ENCODE data around the gene CLMN. TPM values are rescaled to one million over a fixed set of nuclear protein-coding genes. Genes with fewer than 3 reads are reported as not detected.

The CLMN gene
- total and polyA plus RNA-seq, 2 experiments from 2014 or later, result 3.2 to 5.7 TPM

- no peak for TF ChIP-seq EZH2 (IDR thresholded peaks at IDR 0.05; ENCODE audit: low read depth, unreplicated experiment)
- no peak for TF ChIP-seq ZNF331 (CRISPR knock-in tag; IDR thresholded peaks at IDR 0.05; ENCODE audit: low read depth)
- no peak for TF ChIP-seq ZNF114 (CRISPR knock-in tag; IDR thresholded peaks at IDR 0.05)
- no peak for TF ChIP-seq JUNB (IDR thresholded peaks at IDR 0.05; ENCODE audit: unreplicated experiment)
- TF ChIP-seq CREB1 (CRISPR knock-in tag; IDR thresholded peaks at IDR 0.05; ENCODE audit: low read depth), result no peak
- TF ChIP-seq, protein P1, sequence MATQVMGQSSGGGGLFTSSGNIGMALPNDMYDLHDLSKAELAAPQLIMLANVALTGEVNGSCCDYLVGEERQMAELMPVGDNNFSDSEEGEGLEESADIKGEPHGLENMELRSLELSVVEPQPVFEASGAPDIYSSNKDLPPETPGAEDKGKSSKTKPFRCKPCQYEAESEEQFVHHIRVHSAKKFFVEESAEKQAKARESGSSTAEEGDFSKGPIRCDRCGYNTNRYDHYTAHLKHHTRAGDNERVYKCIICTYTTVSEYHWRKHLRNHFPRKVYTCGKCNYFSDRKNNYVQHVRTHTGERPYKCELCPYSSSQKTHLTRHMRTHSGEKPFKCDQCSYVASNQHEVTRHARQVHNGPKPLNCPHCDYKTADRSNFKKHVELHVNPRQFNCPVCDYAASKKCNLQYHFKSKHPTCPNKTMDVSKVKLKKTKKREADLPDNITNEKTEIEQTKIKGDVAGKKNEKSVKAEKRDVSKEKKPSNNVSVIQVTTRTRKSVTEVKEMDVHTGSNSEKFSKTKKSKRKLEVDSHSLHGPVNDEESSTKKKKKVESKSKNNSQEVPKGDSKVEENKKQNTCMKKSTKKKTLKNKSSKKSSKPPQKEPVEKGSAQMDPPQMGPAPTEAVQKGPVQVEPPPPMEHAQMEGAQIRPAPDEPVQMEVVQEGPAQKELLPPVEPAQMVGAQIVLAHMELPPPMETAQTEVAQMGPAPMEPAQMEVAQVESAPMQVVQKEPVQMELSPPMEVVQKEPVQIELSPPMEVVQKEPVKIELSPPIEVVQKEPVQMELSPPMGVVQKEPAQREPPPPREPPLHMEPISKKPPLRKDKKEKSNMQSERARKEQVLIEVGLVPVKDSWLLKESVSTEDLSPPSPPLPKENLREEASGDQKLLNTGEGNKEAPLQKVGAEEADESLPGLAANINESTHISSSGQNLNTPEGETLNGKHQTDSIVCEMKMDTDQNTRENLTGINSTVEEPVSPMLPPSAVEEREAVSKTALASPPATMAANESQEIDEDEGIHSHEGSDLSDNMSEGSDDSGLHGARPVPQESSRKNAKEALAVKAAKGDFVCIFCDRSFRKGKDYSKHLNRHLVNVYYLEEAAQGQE (IDR thresholded peaks at IDR 0.05; ENCODE audit: unreplicated experiment), result no peak
- TF ChIP-seq, protein P2, sequence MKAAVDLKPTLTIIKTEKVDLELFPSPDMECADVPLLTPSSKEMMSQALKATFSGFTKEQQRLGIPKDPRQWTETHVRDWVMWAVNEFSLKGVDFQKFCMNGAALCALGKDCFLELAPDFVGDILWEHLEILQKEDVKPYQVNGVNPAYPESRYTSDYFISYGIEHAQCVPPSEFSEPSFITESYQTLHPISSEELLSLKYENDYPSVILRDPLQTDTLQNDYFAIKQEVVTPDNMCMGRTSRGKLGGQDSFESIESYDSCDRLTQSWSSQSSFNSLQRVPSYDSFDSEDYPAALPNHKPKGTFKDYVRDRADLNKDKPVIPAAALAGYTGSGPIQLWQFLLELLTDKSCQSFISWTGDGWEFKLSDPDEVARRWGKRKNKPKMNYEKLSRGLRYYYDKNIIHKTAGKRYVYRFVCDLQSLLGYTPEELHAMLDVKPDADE (IDR thresholded peaks at IDR 0.05), result no peak
- no peak for TF ChIP-seq NANOG (IDR thresholded peaks at IDR 0.05; ENCODE audit: borderline replicate concordance)
Measured at GRCh38 chr14:95305940-95306339, 13.8 kb downstream of the CLMN start (continued).

DNA sequence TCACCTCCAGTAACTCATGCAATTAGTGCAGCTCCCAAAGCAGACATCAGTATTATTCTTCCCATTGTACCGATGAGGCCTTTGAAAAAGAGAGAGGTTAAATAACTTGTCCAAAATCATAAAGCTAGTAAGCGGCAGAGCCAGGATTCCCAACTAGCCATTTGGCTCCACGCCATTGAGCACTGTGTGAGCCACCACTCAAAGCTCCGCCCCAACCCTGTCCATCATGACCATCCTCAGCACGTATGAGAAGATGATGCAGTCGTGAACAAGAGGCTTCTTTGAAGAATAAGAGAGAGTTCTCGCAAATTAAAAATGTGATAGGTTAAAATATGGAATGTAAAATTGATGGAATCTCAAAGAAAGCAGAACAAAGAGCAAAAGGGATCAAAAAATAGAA lies 14.6 kb downstream of the CLMN start:
- peaks cover under 1% of the 10 kb centered on the region; the same call in 1 of the 3 replicates for H3K9me3 Mint-ChIP-seq
- TF ChIP-seq, protein P1 (IDR thresholded peaks at IDR 0.05; ENCODE audit: unreplicated experiment), result no peak
- TF ChIP-seq EZH2 (IDR thresholded peaks at IDR 0.05; ENCODE audit: low read depth, unreplicated experiment), result no peak
- TF ChIP-seq CREB1 (CRISPR knock-in tag; IDR thresholded peaks at IDR 0.05; ENCODE audit: low read depth), result no peak
- no peak for TF ChIP-seq JUNB (IDR thresholded peaks at IDR 0.05; ENCODE audit: unreplicated experiment)
- no peak for TF ChIP-seq POLR2AphosphoS5 (IDR thresholded peaks at IDR 0.05; ENCODE audit: low read depth)
- no peak for TF ChIP-seq NANOG (IDR thresholded peaks at IDR 0.05; ENCODE audit: borderline replicate concordance)
- TF ChIP-seq ZNF331 (CRISPR knock-in tag; IDR thresholded peaks at IDR 0.05; ENCODE audit: low read depth), result no peak
- TF ChIP-seq, protein P3, sequence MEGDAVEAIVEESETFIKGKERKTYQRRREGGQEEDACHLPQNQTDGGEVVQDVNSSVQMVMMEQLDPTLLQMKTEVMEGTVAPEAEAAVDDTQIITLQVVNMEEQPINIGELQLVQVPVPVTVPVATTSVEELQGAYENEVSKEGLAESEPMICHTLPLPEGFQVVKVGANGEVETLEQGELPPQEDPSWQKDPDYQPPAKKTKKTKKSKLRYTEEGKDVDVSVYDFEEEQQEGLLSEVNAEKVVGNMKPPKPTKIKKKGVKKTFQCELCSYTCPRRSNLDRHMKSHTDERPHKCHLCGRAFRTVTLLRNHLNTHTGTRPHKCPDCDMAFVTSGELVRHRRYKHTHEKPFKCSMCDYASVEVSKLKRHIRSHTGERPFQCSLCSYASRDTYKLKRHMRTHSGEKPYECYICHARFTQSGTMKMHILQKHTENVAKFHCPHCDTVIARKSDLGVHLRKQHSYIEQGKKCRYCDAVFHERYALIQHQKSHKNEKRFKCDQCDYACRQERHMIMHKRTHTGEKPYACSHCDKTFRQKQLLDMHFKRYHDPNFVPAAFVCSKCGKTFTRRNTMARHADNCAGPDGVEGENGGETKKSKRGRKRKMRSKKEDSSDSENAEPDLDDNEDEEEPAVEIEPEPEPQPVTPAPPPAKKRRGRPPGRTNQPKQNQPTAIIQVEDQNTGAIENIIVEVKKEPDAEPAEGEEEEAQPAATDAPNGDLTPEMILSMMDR (conservative IDR thresholded peaks at IDR 0.05; ENCODE audit: low read depth in 2 of 2), result no peak
- no peak for TF ChIP-seq STAT1 (IDR thresholded peaks at IDR 0.05; ENCODE audit: unreplicated experiment)
- no peak for TF ChIP-seq EZH2phosphoT487 (IDR thresholded peaks at IDR 0.05; ENCODE audit: unreplicated experiment)
- no peak for TF ChIP-seq ZNF114 (CRISPR knock-in tag; IDR thresholded peaks at IDR 0.05)
- TF ChIP-seq, protein P2 (IDR thresholded peaks at IDR 0.05), result no peak

More for the DNA sequence above, 14.6 kb downstream of the CLMN start:
- Mint-ChIP-seq H3K27me3 (ENCODE audit: insufficient read depth, low read depth, poor library complexity) (peaks cover 11% of the 10 kb centered on the region), H3K27ac (no peak overlapping the region), H3K36me3 (ENCODE audit: low read depth) (no peaks in the 10 kb centered on the region), H3K4me1 (peaks cover 11% of the 10 kb centered on the region; the same call in 2 of the 3 replicates), H3K4me3 (no peak overlapping the region)
- ATAC-seq (no peak), DNase-seq (ENCODE audit: low spot score) (no peak)
- Histone ChIP-seq H3K36me3 (ENCODE audit: insufficient read depth) (no peaks in the 10 kb centered on the region), H3F3A (replicated peaks; ENCODE audit: low read depth) (no peaks in the 10 kb centered on the region), H2AFZ (no peak overlapping the region), H3K4me2 (no peak overlapping the region), H3K9me2 (ENCODE audit: insufficient read depth) (no peaks in the 10 kb centered on the region), H3K27me3 (ENCODE audit: insufficient read depth) (no peaks in the 10 kb centered on the region), H3K27ac (ENCODE audit: low read depth) (no peak overlapping the region), H4K20me1 (replicated peaks; ENCODE audit: insufficient read depth) (no peaks in the 10 kb centered on the region), H3K79me2 (replicated peaks; ENCODE audit: insufficient read depth) (no peaks in the 10 kb centered on the region), H3K4me3 (no peak overlapping the region), H3K4me1 (ENCODE audit: insufficient read depth) (no peaks in the 10 kb centered on the region)
